ENCODE results near the gene UROC1.

Gene UROC1

DNA sequence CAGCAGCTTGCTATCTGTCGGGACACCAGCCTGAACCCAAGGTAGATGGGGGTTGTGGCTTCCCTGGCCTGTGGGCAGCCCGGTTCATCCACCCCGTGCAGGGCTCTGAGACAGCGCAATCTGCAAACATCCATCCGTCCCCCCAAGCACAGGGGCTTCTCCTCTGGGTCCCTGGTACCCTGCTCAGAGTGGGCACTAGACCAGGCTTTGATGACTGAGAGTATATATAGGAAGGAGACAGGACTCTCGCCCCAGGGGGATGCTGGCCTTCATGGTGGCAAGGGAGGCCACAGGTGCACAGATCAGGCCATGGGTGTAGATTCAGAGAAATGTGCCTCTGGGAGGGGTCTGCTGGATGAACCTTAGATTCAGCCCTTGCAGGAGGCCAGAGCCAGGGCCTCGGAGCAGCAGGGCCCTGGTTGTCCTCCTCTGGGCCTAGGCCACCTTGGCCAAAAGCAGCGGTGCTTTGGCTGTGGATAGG is 82.6 kb downstream of the UROC1 start:
- Histone ChIP-seq H3K27me3 (ENCODE audit: control insufficient read depth, insufficient read depth, low read length) (no peaks in the 10 kb centered on the region), H2AFZ (no peak overlapping the region), H3K4me2 (ENCODE audit: low read length) (no peak overlapping the region), H3K4me1 (no peaks in the 10 kb centered on the region), H3K4me3 (ENCODE audit: low read depth, low read length) (no peak overlapping the region), H3K36me3 (ENCODE audit: control insufficient read depth, insufficient read depth, low read length) (no peaks in the 10 kb centered on the region), H3K9ac (no peak overlapping the region), H3K27ac (no peak overlapping the region), H3K9me3 (ENCODE audit: control insufficient read depth, low read length) (no peaks in the 10 kb centered on the region), H3K79me2 (no peaks in the 10 kb centered on the region)
- TF ChIP-seq, protein P1, sequence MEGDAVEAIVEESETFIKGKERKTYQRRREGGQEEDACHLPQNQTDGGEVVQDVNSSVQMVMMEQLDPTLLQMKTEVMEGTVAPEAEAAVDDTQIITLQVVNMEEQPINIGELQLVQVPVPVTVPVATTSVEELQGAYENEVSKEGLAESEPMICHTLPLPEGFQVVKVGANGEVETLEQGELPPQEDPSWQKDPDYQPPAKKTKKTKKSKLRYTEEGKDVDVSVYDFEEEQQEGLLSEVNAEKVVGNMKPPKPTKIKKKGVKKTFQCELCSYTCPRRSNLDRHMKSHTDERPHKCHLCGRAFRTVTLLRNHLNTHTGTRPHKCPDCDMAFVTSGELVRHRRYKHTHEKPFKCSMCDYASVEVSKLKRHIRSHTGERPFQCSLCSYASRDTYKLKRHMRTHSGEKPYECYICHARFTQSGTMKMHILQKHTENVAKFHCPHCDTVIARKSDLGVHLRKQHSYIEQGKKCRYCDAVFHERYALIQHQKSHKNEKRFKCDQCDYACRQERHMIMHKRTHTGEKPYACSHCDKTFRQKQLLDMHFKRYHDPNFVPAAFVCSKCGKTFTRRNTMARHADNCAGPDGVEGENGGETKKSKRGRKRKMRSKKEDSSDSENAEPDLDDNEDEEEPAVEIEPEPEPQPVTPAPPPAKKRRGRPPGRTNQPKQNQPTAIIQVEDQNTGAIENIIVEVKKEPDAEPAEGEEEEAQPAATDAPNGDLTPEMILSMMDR (IDR thresholded peaks at IDR 0.05) = no peak

DNA sequence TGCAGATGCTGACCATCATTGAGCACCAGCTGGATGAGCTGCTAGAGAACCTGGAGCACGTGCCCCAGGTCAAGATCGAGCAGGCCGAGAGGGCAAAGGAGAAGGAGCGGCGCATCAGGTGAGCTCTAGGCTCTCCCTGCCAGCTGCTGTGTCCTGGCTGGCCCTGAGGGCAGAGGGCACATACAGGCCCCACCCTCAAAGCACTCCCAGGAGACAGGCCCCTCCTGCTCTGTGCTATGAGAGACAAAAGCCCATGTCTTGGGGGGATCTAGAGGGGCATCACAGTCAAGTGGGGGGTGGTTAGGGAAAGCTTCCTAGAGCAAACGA is 83.3 kb downstream of the UROC1 start:
- Histone ChIP-seq H3K4me1 (no peaks in the 10 kb centered on the region), H3K9me3 (ENCODE audit: control insufficient read depth, low read length) (no peaks in the 10 kb centered on the region), H3K9ac (no peak overlapping the region), H3K36me3 (ENCODE audit: control insufficient read depth, insufficient read depth, low read length) (no peaks in the 10 kb centered on the region), H2AFZ (no peak overlapping the region), H3K79me2 (no peaks in the 10 kb centered on the region), H3K27ac (no peak overlapping the region), H3K27me3 (ENCODE audit: control insufficient read depth, insufficient read depth, low read length) (no peaks in the 10 kb centered on the region), H3K4me3 (ENCODE audit: low read depth, low read length) (no peak overlapping the region), H3K4me2 (ENCODE audit: low read length) (no peak overlapping the region)
- TF ChIP-seq, protein P1 (IDR thresholded peaks at IDR 0.05) = no peak

DNA sequence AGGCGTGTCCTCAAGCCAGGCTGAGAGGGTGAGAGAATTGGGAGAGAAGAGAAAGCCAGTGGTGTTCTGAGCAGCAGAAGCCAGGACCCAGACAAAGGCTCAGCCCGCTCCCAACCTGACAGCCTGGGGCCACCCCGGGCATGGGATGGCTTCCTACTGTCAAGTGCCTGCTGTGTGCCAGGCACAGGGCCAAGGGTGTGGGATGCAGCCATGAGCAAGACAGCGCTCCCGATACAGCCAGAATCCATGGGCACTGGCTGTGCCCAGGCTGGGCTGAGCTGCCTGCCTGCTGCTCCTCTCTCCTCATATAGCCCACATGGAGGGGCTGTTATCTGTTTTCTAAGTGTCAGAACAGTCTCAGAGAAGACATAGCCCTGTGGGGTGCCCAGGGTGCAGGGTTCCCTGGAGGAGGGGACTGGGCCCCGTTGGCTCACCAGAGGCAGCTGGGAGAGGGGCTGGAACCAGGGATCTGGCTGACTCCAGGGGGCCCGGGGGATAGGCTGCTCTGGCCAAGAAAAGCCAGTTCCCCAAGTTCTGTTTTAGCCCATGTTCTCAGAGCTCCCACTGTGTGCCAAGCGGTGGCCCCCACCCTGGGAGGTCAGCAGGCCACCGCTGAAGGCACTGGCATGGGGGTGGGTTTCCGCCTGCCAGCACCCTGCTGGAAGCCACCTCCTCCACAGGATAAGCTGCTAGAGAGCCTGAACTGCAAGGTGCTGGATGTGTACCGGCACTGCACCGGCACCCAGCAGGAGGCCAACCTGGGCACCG is 83.9 kb downstream of the UROC1 start:
- H3K79me2 ChIP-seq = no peaks in the 10 kb centered on the region
- no peak overlapping the region for H3K27ac ChIP-seq
- no peaks in the 10 kb centered on the region for H3K27me3 ChIP-seq (ENCODE audit: control insufficient read depth, insufficient read depth, low read length)
- no peak overlapping the region for H3K4me3 ChIP-seq (ENCODE audit: low read depth, low read length)
- no peak overlapping the region for H3K9ac ChIP-seq
- no peak overlapping the region for H2AFZ ChIP-seq
- H3K4me1 ChIP-seq = no peaks in the 10 kb centered on the region
- no peak overlapping the region for H3K4me2 ChIP-seq (ENCODE audit: low read length)
- no peaks in the 10 kb centered on the region for H3K9me3 ChIP-seq (ENCODE audit: control insufficient read depth, low read length)
- no peaks in the 10 kb centered on the region for H3K36me3 ChIP-seq (ENCODE audit: control insufficient read depth, insufficient read depth, low read length)
- TF ChIP-seq, protein P1 (IDR thresholded peaks at IDR 0.05) = no peak

DNA sequence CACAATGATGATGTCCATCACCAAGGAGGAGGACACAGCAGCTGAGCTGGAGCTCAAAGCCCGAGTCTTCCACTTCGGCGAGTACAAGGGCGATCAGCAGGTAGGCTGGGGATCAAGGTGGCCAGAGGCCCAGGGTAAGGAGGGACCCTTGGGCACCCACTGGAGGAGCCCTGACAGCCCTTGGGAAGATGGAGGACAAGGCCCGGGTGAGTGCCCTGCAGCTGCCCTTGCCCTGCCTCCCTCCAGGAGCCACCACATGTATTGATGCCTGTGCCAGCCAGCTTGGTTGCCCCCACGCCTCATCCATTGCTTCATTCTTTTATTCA is 84.5 kb downstream of the UROC1 start:
- H3K27ac ChIP-seq = no peak overlapping the region
- no peaks in the 10 kb centered on the region for H3K27me3 ChIP-seq (ENCODE audit: control insufficient read depth, insufficient read depth, low read length)
- no peak overlapping the region for H3K9ac ChIP-seq

More for the DNA sequence above, 84.5 kb downstream of the UROC1 start:
- Histone ChIP-seq H3K4me3 (ENCODE audit: low read depth, low read length) (no peak overlapping the region), H3K36me3 (ENCODE audit: control insufficient read depth, insufficient read depth, low read length) (no peaks in the 10 kb centered on the region), H3K9me3 (ENCODE audit: control insufficient read depth, low read length) (no peaks in the 10 kb centered on the region), H3K4me2 (ENCODE audit: low read length) (no peak overlapping the region), H2AFZ (no peak overlapping the region), H3K79me2 (no peaks in the 10 kb centered on the region), H3K4me1 (no peaks in the 10 kb centered on the region)
- TF ChIP-seq, protein P1 (IDR thresholded peaks at IDR 0.05) = no peak
